Tibial nerve (tissue), 4 donors: ENCODE data around the gene UGT1A8.

Experiments
- EP300 ChIP-seq, 2 donors: sonication (generic); formaldehyde crosslinking; IDR thresholded peaks; one replicate each; pipeline ENCODE4 v1.6.1; 2017; ENCODE audit warnings: antibody characterized with exemption in 2 of 2, mild to moderate bottlenecking in 1 of 2
- TF ChIP-seq, protein P1 (sequence below), 5 experiments: fragments of 200-600 bp in 3 of 5; fragments of 450-650 bp in 2 of 5; sonication (generic) in 3 of 5; IDR thresholded peaks; one replicate each; pipeline ENCODE4 v1.5.1; 2016 to 2019; ENCODE audit warnings: antibody characterized with exemption in 5 of 5, mild to moderate bottlenecking in 3 of 5, moderate library complexity in 2 of 5

DNA sequence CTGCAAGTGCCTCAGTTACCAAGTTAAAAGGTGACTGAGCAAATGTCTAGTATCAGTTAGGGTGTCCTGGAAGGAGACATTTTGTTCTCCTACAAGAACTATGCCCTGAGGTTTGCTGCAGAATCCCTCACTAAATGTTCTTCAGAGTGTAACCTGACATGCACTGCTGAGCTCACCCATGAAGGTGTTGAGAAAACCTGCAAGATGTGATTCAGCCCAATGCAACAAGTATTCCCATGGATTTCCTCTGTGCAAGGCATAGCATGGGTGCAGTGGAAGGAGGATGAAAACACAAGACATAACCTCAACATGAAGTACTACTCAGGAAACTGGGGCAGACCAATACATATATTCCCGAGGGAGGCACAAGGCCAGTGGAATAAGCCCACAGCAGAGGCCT is 15.4 kb upstream of the UGT1A8 start:
- TF ChIP-seq, protein P1, sequence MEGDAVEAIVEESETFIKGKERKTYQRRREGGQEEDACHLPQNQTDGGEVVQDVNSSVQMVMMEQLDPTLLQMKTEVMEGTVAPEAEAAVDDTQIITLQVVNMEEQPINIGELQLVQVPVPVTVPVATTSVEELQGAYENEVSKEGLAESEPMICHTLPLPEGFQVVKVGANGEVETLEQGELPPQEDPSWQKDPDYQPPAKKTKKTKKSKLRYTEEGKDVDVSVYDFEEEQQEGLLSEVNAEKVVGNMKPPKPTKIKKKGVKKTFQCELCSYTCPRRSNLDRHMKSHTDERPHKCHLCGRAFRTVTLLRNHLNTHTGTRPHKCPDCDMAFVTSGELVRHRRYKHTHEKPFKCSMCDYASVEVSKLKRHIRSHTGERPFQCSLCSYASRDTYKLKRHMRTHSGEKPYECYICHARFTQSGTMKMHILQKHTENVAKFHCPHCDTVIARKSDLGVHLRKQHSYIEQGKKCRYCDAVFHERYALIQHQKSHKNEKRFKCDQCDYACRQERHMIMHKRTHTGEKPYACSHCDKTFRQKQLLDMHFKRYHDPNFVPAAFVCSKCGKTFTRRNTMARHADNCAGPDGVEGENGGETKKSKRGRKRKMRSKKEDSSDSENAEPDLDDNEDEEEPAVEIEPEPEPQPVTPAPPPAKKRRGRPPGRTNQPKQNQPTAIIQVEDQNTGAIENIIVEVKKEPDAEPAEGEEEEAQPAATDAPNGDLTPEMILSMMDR (IDR thresholded peaks at IDR 0.05) = no peak
- TF ChIP-seq EP300 (IDR thresholded peaks at IDR 0.05) = no peak
